Fibroblast of skin of left quadriceps (primary cell): ENCODE measurements around the gene TARS1.

ENCODE experiments used
- DNase-seq, 2 experiments: peaks; one replicate each; pipeline ENCODE4 v3.0.0-alpha.2; 2013; ENCODE audit warnings: low read depth in 2 of 2

TARS1 gene

DNA sequence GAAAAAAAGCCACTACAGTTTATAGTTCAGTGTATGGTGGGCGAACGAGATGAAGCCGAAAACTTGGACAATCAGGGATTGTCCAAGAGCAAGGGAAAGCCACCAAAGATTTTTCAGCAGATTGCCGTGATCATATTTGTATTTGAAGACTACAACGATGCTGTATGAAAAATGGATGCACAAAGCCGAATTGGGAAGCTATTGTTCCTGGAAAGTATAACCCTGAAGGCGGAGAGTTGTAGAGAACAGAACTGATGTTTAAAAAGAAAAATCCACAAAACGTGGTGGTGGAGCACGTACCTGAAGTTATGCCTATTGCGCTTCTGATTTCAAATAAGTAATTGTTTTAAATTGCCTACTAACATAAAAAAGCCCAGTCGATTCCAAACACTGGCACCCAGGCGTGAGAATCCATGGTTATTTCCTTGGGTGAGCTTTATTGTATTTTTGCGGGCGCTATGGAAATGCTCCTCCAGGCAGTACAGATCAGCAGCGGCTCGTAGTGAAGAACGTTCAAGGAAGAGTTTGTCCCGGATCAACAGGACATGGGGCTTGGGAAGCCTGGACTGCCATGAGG lies 772 bp upstream of the TARS1 start:
- DNase-seq: no peak

DNA sequence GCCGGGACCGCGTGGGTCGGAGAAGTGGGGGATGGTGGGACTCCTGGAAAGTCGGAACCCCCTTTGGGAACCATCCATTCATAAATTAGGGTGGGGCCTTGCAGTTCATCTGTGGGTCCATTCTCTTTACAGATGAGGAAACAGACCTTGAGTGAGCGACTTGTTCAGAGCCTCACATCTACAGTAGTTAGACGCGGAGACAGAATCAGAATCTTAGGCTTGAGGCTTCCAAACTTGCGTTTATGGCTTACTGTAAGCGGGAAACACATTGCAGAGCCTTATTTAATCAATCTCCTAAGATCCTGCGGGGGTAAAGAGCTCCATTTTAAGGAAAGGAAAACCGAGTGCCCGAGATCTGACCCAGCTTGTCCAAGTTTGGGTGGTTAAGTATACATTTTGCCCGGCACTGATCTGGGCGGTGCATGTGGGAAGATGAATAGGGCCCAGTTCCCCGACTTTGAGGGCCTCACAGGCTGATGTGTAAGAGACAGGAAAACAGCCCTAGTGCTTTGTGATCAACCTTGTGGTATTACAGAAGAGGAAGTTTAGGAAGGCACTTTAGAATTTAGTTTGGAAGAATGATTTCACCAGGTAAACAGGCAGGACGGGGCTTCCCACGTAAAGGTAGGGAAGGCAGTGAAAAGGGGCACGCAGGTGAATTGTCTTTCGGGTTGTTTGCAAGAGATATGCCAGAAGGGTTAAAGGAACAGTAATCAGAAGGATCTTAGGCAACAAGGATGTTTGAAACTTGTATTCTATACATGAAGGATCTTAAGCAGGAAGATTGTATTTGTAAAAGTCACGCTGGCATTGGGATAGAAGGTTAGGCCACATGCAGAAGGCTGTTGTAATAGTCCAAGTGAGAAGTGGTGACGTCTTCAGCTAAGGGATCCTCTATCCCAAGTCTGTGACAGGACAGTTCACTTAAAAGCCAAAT lies 744 bp downstream of the TARS1 start:
- no peak for DNase-seq

DNA sequence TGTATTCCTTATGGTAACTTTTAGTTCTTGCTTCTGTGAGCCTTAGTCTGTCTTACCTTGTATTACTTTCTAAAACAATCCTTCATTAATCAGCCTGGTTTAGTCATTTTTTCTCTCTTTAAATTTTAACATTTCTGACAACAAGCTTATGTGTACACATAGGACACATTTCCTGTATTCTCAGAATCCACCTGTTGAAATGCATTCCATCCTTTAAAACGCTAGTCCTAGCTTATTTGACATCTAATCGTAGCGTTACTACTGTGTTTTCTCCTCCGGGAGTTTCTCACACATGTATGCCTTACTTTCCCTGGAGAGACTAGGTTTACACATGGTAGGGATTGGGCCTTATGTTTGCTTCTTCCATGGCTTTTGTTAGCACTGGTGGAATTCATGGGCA lies 3.8 kb downstream of the TARS1 start:
- DNase-seq: no peak

DNA sequence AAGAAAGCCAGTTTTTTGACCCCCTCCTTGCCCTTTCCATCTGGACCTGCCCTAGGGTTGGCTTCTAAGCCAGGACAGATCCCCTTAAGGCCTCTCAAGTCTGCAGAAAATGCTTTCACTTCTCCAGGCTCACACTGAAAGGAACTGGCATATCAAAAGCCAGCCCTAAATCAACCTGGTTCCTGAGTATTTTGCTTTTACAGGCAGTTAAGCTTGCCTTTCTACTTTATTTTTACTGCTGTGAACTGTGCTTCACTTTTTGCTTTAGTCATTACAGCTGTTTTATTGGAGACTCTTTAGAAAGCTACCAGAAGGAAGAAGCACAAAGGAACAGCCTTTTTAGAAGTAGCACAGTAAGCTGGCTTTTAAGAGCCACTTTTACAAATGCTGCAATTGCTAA lies 5.0 kb downstream of the TARS1 start:
- DNase-seq: no peak

DNA sequence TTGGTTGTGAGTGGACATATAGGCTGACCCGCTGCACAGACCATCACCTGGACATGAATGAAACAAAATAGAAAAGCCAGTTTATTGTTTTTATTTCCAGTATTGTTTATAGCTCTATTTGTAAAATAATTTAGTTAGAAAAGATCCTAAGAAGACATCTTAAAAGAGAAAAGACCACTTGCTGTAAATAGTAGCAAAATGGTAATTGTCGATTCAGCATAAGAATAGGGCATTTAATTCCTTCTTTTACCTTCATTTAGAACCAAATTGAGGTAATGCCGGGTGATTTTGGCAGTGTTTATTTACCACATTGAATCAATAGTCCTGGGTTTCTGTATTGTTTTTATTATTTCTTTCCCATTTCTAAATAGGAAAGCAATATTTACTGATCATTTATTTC lies 7.4 kb downstream of the TARS1 start:
- DNase-seq: no peak

DNA sequence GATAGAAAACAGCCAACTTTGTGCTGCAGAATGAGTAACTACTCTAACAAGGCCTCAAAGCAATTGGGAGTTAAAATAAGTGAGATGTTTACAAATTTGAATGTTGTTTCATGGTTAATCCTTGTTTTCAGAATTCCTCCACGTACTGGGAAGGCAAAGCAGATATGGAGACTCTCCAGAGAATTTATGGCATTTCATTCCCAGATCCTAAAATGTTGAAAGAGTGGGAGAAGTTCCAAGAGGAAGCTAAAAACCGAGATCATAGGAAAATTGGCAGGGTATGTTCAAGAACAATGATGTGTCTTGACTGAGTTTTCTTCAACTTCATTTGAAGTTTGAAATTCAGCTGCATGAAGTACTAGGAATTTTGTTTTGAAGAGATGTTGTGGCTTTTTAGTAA lies 16.4 kb downstream of the TARS1 start:
- peak in 1 of 2 experiments; percentile 30 for DNase-seq

DNA sequence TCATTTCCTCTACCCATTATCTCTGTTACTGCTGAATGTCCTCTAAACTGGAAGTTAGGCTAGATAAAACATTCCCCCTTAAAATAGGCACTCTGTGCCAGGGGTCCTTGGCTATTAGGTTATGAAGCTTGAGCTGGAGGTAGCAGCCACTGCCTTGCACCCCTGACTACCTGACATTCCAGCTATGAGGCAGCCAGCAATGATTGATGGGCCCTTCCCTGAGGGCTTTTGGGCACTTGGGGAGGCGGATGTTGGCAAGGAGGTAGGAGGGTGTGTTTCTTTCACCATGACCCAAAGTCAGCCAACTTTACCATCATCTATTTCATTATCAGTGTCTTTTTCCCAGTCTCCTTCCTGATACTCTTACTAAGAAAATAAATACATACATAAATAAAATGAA lies 17.1 kb downstream of the TARS1 start:
- no peak for DNase-seq

DNA sequence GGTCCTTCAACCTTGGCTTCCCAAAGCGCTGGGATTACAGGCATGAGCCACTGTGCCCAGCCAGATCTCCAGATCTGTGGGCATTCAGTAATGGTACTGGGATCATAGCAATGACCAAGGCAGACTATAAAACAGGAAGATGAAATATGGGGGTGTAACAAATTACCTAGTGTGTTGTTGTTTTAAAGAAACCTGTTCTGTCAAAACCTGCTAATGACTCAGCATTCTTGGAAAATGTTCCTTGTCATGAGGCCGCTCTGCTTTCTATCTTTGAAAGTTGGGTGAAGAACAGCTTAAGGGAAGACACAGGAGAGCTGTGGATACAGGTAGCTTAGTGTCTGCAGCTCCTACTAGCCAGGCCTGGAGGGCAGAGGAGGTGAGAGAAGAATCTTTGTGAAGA lies 19.4 kb downstream of the TARS1 start:
- DNase-seq: no peak

DNA sequence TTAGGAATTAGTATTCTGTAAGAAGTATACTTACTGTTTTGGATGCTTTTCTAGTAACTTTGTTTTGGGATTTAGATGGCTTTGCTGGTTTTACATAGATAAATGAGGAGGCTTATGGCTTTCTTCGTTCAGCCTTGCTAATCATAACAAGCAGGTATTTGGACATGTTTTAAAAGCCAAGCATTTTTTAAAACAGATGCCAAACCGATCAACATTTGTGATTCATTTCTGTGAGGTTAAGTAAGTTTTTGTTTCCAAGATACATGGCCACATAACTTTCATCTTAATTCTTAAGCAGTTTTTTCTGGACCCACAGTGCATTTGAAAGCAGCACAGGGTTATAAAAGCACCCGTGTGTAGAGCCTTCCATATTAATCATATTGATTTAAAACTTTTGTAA lies 21.7 kb downstream of the TARS1 start:
- DNase-seq: no peak

DNA sequence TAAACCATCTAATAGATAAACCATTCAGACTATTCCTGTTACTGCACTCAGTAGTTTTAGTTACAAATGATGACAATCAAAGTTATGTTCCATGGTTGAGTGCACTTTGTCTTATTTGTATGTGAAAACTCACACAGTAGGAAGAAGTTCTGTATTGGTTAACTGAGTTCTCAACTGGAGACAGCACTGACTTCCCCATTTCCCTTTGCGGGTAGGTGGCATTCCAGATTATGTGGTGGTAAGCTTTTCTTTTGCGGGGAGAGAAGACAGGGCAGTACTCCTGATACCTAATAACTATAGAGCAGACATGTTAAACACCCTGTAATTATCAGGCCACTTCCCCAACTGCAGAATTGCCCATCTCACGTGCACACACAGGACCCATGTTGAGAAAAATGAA lies 24.4 kb downstream of the TARS1 start:
- DNase-seq: no peak

DNA sequence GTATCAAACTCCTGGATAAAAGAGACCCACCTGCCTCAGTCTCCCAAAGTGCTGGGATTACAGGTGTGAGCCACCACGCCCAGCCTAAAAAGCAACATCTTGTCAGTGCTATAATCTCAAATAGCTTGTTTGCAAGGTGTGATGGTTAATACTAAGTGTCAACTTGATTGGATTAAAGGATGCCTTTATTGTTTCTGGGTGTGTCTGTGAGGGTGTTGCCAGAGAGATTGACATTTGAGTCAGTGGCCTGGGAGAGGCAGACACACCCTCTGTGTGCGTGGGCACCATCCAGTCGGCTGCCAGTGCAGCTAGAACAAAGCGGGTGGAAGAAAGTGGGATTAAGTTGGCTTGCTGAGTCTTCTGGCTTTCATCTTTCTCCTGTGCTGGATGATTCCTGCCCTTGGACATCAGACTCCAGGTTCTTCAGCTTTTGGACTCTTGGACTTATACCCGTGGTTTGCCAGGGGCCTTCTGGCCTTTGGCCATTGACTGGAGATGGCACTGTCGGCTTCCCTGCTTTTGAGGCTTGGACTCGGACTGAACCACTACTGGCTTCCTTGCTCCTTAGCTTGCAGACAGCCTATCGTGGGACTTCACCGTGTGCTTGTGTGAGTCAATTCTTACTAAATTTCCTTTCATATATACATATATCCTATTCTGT lies 28.1 kb downstream of the TARS1 start:
- DNase-seq: no peak

DNA sequence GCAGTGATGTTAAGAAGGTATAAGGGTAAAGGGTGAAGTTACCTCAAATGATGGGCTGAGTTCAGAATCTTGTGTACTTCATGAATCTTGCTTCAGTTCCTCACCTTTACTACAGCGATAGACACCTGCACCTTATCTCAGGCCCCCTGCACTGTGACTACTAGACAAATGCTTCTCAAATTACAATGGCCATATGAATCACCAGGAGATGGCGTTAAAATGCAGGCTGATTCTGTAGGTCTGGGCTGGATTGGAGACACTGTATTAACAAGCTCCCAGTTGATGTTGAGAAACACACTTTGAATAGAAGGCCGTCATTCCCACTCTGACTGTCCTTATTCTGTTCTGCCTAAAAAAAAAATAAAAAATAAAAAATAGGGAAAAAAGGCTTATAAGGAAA lies 29.8 kb downstream of the TARS1 start:
- peak; percentile 30 to 44 for DNase-seq

DNA sequence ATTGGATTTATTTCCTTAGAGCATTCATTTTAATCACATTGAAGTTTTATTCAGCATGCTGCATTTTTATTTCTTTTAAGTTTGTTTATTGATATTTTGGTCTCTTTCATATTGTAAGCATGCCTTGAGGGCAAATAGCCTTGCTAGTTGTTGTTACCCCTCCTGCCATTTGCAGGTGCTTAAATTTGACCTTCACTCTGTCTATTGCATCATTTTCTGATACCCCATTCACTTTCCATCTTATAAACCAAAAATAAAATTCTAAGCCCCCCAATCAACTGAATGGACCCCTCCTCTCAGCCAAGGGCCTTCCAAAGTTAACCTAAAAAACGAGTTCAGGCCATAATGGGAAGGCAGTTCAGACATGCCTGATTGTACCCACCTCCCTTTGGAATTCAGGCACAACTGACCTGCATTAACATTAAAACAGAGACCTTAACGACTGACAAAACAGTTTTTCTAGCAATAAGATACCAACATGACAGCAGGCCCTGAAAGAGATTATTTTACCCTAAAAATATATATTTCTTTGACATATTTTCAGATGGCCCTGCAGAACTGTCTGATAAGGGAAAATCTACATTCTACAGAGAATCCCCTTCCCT lies 32.1 kb downstream of the TARS1 start:
- DNase-seq: no peak

DNA sequence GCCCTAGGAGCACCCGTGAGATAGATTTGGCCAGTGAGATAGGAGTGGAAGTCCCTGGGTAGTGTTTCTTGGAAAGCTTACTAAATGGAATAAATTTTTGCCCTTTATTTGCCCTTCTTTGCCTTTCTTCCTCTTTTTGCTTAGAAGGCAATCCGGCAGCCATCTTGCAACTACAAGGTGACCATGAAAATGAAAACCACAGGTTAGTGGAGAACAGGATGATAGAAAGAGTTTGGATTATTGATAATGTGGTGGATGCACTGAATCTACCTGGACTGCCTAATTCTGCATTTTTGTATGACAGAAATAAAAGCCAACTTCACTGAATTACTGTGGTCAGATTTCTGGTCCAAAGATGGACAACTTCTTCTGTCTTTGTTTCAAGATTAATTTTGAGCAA lies 33.2 kb downstream of the TARS1 start:
- no peak for DNase-seq

DNA sequence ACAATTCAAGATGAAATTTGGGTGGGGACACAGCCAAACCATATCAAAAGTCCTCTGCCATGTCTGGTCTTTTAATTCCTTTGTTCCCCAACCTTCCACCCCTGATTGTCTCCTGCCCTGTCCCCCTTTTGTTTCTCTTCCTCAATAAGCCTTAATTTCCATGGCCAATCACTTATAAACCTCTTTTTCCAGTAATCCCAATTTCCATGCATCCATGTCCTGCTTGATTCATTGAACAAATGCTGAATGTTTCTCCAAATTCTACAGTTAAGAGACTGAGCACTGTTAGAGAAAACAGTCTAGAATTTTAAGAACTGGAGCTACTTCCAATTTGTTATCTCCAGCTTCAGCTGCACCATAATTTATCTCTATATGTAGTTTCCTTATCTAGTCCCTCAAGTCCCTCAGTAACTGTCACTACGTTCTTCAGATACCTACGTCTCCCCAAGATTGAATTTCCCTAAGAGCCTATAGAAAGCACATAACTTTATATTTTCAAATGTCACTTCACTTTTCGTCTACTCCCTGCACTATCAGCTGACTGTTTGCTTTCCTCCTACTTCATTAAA lies 34.2 kb downstream of the TARS1 start:
- DNase-seq: no peak

DNA sequence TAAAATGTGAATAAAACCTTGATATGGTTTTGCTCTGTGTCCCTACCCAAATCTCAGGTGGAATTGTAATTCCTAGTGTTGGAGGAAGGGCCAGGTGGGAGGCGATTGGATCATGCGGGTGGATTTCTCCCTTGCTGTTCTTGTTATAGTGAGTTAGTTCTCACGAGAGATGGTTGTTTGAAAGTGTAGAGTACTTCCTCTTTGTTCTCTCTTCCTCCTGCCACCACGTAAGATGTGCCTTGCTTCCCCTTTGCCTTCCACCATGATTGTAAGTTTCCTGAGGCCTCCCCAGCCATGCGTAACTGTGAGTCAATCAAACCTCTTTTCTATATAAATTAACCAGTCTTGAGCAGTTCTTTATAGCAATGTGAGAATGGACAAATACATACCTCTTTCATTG lies 34.9 kb downstream of the TARS1 start:
- DNase-seq: no peak

DNA sequence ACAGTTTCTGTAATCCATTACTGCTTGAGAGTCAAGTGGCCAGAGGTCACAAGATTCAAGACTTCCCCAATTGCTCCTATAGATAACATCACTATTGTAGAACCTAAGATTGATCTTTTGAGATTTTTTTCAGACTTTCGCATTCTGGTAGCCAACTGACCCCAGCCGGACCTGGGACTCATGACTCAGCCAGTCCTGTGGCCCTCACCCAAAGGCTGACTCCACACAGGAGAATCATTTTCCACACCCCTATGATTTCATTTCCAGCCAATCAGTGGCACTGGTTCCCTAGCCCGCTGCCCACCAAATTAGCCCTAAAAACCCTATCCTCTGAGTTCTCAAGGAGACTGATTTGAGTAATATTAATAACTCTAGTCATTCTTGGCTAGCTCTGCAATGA lies 36.2 kb downstream of the TARS1 start:
- no peak for DNase-seq

DNA sequence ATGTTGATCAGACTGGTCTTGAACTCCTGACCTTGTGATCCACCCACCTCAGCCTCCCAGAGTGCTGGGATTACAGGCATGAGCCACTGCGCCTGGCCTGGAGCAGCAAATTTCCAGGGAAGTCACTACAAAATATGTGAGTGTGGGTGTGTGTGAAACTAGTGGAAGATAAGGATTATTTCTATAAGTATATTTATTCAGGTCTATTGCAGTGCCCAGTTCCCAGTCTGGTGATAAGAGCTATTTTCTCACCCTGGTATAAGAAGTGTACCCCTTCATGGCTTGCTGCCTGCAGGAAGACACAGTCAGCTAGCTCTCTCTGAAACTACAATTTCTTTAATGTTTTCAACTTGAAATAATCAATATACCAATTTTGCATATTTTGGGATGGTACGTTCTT lies 37.1 kb downstream of the TARS1 start:
- no peak for DNase-seq

DNA sequence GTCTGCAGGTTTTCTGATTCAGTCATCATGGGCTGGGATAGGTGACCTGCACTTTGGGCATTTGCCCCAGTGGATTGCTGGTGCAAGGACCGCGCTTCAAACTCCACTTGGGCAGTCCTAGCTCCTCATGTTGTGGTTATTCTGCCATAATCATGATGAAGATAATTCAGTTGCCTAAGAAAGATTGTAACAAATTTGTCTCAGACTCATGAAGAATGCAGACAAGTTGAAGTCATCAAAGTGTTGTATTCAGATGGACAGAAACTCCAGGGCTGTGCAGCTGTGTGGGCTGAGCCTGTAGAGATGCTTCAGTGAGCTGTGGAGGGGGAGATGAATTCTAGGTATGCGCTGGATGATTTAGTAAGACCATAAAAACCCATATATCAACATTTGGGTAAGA lies 38.5 kb downstream of the TARS1 start:
- DNase-seq: no peak

DNA sequence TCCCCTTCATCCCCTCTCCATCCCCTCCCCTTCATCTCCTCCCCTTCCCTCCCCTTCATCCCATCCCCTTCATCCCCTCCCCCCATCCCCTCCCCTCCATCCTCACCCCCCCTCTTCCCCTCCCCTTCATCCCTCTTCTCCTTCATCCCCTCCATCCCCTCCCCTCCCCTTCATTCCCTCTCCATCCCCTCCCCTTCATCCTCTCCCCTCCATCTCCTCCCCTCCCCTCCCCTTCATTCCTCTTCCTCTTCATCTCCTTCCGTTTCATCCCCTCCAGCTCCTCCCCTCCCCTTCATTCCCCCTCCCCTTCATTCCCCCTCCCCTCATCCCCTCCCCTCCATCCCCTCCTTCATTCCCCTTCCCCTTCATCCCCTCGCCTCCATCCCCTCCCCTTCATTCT lies 40.1 kb downstream of the TARS1 start:
- DNase-seq: no peak

DNA sequence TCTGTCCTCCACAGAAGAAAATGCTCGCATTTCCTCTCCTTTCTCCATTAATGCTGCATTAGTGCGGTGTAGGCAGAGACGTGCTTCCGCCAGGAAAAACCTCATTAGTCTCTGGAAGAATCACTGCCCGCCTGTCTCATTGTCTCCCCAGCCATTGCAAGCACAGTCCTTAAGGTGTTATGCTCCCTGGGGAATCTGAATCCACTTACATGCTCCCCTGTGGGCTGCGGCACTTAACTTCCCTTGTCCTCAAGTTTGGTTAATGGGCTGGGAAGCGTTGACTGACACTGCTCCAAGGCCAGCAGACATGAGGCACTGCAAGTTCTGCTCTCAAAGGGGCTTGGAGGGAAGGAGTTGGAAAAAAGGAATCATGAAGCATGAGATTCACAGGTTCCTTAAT lies 41.6 kb downstream of the TARS1 start:
- DNase-seq: no peak

DNA sequence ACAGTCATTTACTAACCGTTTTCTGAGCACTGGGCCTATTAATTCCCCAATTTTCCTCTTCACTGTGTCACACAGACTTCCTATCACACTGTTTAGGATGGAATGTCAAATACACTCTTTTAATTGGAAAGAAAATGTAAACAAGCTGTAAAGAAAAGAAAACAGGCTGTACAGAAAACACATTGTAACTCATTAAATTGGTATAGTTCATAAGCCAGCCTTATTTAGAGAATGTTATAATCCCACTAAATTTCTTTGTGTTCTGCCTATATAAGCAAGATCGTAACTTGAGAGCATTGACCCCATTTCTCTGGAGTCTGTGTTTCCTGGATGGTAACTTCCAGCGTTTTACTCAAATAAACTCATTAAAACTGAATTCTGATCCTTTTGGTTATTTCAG lies 46.5 kb downstream of the TARS1 start:
- no peak for DNase-seq
